Measurements from ENCODE around the gene PDIA5. TPM values are rescaled to one million over a fixed set of nuclear protein-coding genes. Genes with fewer than 3 reads are reported as not detected.
A peak's percentile ranks its signal among the peaks of the same experiment; 100 is the strongest.

The PDIA5 gene
- total RNA-seq, 1 experiment from 2014 or later, result 50.8 TPM

DNA sequence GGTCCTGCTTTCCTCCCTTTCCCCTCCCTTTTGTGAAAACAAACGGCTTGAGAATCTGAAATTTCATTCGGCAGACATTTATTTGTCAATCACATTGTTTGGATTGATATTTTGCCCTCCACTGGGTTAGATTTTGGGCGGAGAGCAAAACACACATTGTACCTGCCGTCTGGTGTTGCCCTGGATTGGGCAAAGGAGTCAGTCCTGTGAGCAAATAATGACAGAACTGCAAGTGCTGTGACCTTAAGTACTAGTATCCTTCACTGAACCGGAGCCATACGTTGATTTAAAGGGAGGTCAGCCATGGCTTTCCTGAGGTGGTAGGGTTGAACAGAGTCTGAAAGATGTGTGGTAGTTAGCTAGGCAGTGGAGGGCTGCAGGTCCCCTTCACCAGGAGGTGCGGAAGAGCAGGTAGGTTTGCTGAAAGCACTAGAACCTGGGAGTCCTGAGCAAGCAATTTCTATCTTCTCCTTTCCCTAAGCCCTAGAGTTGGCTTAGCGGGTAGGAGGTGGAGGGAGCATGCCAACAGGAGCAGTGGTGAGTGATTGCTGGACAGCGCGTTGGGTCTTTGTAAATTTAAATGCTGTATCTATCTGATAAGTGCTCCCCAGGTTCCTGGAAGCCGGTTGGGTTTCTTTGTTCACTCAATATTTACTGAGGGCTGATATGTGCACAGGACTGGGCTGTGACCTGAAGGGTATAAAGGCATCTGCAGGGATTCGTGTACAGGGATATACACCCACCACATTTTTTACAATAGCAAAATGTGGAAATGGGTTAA, 2.0 kb downstream of the PDIA5 start:
- Histone ChIP-seq H3K4me3 (replicated peaks in 1 of 2; ENCODE audit: low read depth in 1 of 2, low read length in 2 of 2) (peak overlapping the region; percentile 74 to 92), H3K27ac (ENCODE audit: low read depth, low read length) (peak overlapping the region; percentile 85), H3K27me3 (ENCODE audit: insufficient read depth, low read length) (no peaks in the 10 kb centered on the region), H3K79me2 (ENCODE audit: insufficient read depth, low read length) (peaks cover 70% of the 10 kb centered on the region), H3K4me1 (ENCODE audit: control insufficient read depth in 1 of 2, insufficient read depth in 2 of 2, low read length in 2 of 2) (peaks cover 7 to 48% of the 10 kb centered on the region in 2 experiments; a peak in 3 of 4 replicates), H3K9me3 (ENCODE audit: control insufficient read depth in 1 of 2, insufficient read depth in 1 of 2, low read depth in 1 of 2, low read length in 2 of 2) (no peaks in the 10 kb centered on the region), H4K20me1 (ENCODE audit: insufficient read depth) (peaks cover 9% of the 10 kb centered on the region; the same call in 1 of the 2 replicates), H2AFZ (ENCODE audit: low read depth, low read length, poor library complexity, severe bottlenecking) (no peak overlapping the region), H3K4me2 (ENCODE audit: low read length) (peak overlapping the region; percentile 87), H3K36me3 (ENCODE audit: control insufficient read depth in 1 of 2, insufficient read depth in 2 of 2, low read length in 2 of 2) (no peaks in the 10 kb centered on the region), H3K9ac (ENCODE audit: low read length) (peak overlapping the region; percentile 92), H3K9me2 (ENCODE audit: insufficient read depth) (no peaks in the 10 kb centered on the region)
- ChIA-PET CTCF (no interaction called here), RAD21 (ENCODE audit: low non-redundant PET in 1 of 2, low total read pairs in 2 of 2, uncharacterized antibody in 2 of 2, unreplicated experiment in 2 of 2) (no interaction called here), POLR2A (interaction anchor here (0.6 to 2.4 kb wide), 2 partner anchors 7 to 573 kb away, joined by 3 to 8 read pairs; no protein-coding TSS in a partner anchor)
- ATAC-seq (no peak), DNase-seq (ENCODE audit: low read depth, low spot score) (no peak)
- intact Hi-C loops (cut with micrococcal nuclease), result no loop called here
- no peak for TF ChIP-seq ELF1 (IDR thresholded peaks at IDR 0.05; ENCODE audit: borderline replicate concordance, low read depth)
- TF ChIP-seq, protein P1, sequence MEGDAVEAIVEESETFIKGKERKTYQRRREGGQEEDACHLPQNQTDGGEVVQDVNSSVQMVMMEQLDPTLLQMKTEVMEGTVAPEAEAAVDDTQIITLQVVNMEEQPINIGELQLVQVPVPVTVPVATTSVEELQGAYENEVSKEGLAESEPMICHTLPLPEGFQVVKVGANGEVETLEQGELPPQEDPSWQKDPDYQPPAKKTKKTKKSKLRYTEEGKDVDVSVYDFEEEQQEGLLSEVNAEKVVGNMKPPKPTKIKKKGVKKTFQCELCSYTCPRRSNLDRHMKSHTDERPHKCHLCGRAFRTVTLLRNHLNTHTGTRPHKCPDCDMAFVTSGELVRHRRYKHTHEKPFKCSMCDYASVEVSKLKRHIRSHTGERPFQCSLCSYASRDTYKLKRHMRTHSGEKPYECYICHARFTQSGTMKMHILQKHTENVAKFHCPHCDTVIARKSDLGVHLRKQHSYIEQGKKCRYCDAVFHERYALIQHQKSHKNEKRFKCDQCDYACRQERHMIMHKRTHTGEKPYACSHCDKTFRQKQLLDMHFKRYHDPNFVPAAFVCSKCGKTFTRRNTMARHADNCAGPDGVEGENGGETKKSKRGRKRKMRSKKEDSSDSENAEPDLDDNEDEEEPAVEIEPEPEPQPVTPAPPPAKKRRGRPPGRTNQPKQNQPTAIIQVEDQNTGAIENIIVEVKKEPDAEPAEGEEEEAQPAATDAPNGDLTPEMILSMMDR (IDR thresholded peaks at IDR 0.05 in 2 of 3, conservative IDR thresholded peaks at IDR 0.05 in 1 of 3; ENCODE audit: borderline replicate concordance in 1 of 3, insufficient read depth in 1 of 3, low read depth in 2 of 3, low read length in 2 of 3), result no peak
- no peak for TF ChIP-seq ZNF274 (IDR thresholded peaks at IDR 0.05; ENCODE audit: low read depth, low read length)
- TF ChIP-seq, protein P2, sequence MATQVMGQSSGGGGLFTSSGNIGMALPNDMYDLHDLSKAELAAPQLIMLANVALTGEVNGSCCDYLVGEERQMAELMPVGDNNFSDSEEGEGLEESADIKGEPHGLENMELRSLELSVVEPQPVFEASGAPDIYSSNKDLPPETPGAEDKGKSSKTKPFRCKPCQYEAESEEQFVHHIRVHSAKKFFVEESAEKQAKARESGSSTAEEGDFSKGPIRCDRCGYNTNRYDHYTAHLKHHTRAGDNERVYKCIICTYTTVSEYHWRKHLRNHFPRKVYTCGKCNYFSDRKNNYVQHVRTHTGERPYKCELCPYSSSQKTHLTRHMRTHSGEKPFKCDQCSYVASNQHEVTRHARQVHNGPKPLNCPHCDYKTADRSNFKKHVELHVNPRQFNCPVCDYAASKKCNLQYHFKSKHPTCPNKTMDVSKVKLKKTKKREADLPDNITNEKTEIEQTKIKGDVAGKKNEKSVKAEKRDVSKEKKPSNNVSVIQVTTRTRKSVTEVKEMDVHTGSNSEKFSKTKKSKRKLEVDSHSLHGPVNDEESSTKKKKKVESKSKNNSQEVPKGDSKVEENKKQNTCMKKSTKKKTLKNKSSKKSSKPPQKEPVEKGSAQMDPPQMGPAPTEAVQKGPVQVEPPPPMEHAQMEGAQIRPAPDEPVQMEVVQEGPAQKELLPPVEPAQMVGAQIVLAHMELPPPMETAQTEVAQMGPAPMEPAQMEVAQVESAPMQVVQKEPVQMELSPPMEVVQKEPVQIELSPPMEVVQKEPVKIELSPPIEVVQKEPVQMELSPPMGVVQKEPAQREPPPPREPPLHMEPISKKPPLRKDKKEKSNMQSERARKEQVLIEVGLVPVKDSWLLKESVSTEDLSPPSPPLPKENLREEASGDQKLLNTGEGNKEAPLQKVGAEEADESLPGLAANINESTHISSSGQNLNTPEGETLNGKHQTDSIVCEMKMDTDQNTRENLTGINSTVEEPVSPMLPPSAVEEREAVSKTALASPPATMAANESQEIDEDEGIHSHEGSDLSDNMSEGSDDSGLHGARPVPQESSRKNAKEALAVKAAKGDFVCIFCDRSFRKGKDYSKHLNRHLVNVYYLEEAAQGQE (IDR thresholded peaks at IDR 0.05; ENCODE audit: low read depth), result no peak
- no peak for TF ChIP-seq CBX3 (IDR thresholded peaks at IDR 0.05; ENCODE audit: low read depth)
- TSS peak; percentile 45 for BruUV-seq (replicated peaks)

All from HCT116 (cell line).